GM19468 (cell line): ENCODE results near the gene UTP20.
"Not testable (repeated sequence)": the region's sequence is repeated elsewhere in the genome, so short reads cannot be mapped to it uniquely, and the experiment has no call there.

ENCODE experiments used
- ATAC-seq: cut with Tn5 transposase; IDR thresholded peaks from one replicate; pipeline ENCODE4 v1.9.1; 2021; ENCODE audit warnings: mild to moderate bottlenecking, moderate library complexity, moderate number of reproducible peaks; ENCODE audit not compliant: unreplicated experiment; ENCODE audit errors: extremely low read depth

The UTP20 gene

DNA sequence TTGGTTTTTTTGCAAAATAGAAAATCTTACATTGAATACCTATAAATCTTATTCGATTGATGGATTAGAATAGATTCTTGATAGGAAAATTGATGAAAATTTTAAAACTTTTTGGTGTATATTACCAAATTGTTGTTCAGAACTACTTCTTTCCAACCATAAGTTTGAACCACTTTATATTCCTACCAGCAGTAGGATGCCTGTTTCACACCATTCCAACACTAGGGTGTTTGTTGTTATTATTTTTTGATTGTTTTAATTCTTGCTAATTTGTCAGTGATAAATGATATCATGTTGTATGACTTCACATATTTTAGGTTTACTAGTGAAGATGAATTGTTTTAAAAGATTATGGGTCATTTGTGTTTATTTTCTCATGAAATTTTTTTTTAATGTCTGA is 43.4 kb downstream of the UTP20 start:
- ATAC-seq: no peak

DNA sequence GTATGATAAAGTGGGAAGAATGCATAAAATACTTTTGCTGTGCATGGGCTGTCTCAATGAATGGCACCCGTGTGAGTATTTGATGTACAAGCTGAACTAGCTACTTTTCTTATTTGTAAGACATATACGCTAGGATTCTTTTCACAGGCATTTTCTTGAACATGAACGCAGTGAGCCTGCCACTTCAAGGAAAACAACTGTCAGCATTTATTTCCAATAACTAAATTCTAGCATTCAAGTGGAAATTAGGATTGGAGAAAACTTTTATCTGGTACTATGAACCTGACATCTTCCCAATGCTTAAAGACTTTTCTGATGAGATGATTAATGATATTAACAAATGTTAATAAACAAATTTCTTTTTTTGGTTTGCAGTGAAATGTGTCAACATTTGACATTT is 45.7 kb downstream of the UTP20 start:
- ATAC-seq: no peak

DNA sequence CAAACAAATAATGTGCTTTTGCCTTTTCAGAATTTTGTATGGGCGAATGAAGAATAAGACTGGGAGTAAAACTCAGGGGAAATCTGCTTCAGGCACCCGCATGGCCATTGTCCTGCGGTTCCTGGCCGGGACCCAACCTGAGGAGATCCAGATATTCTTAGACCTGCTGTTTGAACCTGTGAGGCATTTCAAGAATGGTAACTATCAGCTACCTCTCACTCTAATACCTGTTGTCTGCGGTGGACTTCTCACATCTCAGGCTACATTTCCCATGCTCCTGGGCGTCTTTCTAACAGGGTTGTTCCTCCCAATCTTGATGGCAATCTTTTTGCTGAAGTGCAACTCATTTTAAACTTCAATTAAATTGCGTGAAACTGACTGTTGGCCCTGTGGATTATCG is 47.1 kb downstream of the UTP20 start:
- no peak for ATAC-seq

DNA sequence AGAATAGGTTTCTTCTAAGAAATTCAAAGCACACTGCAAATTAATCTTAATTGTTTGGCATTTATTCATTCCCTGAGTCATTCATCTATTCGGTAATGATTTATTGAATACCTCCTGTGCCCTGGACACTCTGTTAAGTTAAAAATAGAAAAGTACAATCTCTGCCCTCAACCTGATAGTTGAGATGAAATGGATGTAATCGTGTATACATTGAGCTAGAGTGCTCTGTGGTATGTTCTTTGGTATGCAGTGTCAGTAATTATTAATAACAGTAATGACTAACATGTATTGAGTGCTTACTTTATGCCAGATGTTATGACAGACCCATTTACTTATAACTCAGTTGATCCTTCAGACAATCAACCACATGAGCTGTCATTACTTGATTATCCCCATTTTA is 47.6 kb downstream of the UTP20 start:
- no peak for ATAC-seq

DNA sequence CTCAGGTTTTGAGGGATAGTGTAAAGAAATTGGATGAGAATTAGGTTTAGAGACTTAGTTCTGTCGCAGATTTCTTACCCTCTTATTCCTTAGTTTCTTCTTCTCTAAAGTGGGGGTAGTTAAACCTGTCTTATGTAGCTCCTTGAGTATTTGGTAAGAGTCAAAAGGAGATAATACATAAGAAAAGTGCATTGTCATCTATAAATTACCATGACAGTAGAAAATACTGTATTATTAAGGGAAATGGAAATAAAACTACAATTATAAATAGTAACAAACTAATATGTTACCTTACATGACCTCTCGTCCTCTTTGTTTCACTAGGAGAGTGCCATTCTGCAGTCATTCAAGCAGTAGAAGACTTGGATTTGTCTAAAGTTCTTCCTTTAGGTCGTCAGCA is 49.0 kb downstream of the UTP20 start:
- no peak for ATAC-seq

DNA sequence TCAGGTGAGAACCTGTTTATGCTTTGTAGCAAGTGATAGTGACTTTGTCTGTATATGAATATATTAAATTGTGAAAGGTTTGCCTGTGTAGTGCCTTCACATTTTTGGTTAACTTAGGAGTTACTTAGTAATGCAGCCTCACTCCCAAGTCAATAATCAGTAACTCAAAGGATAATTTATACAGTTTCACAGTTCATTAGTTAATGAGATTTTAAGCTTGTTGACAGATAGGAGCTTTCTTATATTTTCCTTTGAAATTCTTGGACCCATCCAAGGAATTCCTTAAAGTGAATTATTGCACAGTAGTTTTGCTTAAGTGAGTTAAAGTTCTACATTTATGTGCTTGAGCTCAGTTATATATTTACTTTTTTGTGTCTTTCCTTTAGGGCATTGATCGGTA is 50.7 kb downstream of the UTP20 start:
- ATAC-seq: no peak

DNA sequence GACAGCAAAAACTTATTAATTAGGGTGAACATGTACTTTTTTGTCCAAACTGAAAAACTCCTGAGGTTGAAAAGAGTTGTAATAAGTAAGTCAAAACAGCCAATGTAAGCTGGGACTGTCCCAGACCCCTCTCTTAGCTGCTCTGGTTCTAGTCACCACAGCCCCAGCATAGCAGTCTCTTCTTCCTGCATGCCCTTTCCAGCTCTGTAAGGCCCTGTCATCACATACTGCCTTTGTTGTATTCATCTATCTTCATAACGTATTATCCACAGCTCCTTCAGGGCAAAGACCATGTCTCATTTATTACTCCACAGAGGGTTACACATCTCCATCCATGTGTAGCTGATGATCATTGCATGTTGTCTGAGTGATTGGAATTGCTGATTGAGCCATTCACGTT is 56.5 kb downstream of the UTP20 start:
- no peak for ATAC-seq

DNA sequence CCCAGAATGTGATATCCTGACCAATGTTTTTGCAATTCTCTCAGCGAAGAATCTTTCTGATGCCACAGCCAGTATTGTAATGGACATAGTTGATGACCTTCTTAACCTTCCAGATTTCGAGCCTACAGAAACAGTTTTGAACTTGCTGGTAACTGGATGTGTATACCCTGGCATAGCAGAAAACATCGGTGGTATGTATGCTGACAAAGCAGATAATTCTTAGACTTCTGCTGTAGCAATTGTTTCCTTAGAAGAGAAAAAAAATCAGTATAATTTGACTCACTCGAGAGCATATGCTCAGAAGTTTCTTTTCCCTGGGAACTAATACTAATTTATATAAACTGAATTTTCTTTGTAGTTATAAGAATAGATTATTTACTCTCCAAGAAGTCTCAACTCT is 58.2 kb downstream of the UTP20 start:
- ATAC-seq: no peak

DNA sequence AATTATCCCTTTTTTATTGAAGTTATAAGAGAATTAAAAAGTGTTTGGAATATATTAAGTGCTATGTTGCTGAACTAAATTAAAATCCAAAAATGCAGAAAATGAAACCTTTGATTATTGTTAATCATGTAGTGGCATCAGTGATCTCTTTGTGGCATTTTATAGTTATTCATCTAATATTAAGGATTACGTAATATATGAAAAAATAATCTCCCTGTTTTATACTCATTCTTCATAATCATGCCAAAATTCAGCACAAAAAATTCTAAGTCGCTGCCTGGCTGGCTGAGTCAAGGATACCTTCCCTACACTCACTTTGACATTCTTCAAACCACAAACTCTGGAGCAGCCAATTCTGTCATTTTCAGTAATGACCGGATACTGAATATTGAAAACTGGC is 64.0 kb downstream of the UTP20 start:
- ATAC-seq: no peak

DNA sequence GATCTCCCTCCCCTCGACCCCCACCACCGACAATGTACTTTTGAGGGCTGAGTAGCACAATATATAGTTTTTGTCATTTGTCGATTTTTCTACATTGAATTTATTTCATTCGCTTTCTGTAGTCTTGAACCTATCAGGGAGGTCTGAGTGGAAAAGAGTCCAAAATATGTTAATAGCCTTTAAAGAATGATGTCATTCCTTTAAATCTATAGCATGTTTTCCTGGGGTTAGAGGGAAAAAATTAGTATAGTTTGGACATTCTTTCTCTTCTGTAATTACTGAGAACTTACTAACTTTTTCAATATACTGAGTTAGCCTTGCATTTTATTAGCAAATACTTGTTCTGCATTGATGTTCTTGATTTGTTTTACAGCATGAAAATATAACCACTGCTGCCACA is 71.8 kb downstream of the UTP20 start:
- no peak for ATAC-seq

DNA sequence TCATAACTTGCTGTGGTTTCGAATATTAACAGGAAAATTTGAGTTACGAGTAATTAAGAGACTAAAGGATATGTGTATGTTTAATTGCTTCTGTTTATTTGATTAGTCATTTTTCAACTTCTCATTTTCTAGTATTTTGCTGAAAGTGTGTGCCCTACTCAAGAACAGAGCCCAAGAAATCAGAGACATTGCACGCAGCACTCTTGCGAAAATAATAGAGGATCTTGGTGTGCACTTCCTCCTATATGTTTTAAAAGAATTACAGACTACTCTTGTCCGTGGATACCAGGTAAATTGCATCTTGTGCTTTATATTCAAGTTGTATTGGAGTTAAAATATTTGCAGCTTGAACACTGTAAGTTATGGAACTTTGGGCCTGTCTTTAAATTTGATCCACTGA is 76.9 kb downstream of the UTP20 start:
- no peak for ATAC-seq

DNA sequence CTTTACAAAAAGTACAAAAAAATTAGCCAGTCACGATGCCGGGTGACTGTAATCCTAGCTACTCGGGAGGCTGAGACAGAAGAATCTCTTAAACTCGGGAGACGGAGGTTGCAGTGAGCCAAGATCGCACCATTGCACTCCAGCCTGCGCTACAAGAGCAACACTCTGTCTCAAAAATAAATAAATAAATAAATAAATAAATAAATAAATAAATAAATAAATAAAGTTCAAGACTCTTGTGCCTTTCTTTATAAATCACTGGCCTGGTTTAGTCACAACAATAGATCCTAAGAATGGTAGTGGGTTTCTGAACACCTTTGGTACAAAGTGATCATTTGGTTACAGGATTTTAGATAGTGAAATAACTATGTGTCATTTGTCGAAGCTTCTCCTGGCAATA is 81.5 kb downstream of the UTP20 start:
- no peak for ATAC-seq

DNA sequence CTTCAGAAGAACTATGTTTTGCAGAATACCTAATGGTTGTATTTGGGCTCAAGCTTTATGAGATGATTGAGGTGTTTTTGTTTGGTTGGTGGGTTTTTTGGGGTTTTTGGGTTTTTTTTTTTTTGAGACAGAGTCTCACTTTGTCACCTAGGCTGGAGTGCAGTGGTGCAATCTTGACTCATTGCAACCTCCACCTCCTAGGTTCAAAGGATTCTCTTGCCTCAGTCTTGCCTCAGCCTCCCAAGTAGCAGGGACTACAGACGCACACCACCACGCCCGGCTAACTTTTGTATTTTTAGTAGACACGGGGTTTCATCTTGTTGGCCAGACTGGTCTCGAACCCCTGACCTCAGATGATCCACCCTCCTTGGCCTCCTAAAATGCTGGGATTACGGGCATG is 88.1 kb downstream of the UTP20 start:
- no peak for ATAC-seq

DNA sequence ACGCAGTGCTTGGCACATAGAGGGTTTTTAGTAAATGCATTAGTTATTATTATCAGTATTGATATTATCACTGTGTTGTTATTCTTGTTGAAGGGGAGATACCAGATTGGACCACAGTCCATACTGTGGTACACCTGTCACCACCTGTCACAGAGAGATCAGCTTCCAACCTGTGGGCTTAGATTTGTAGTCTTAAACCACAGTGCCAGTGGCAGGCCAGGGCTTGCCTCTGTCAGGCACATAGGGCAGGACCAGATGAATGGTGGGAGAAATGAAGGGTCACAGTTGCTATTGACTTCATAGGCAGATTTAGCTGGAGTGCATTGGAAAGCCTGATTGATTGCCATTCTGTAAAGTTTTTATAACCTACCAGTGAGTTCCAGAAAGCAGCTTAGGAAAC is 92.5 kb downstream of the UTP20 start:
- no peak for ATAC-seq

DNA sequence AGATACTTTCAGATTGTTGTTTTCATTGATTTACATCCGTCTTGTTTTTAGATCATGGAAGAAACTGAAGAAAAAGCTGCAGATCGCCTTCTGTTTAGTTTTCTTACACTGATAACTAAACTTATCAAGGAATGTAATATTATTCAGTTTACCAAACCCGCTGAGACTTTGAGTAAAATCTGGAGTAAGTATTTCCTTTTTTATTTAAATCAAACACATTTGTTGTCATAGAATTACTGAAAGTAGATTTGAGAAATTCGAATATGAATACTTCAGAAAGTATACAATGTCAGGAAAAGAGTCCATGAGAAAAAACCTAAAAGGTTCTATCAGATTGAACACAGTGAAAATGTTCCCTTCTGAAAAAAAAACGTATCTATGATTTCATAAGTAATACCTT is 95.7 kb downstream of the UTP20 start:
- ATAC-seq: no peak

DNA sequence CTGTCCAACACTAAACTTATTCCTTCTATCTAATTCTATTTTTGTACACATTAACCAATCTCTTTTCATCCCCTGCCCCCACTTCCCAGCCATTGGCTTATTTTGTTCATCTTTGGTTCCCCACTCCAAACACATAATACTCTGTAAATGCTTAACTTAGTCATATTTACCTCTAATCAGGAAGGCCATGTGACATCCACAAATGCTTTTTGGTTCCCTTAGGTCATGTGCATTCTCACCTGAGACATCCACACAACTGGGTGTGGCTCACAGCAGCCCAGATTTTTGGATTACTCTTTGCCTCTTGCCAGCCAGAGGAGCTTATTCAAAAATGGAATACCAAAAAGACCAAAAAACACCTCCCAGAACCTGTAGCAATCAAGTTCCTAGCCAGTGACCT is 99.2 kb downstream of the UTP20 start:
- ATAC-seq: no peak

DNA sequence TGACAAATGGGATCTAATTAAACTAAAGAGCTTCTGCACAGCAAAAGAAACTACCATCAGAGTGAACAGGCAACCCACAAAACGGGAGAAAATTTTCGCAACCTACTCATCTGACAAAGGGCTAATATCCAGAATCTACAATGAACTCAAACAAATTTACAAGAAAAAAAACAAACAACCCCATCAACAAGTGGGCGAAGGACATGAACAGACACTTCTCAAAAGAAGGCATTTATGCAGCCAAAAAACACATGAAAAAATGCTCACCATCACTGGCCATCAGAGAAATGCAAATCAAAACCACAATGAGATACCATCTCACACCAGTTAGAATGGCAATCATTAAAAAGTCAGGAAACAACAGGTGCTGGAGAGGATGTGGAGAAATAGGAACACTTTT is 111.3 kb downstream of the UTP20 start:
- not testable (repeated sequence) for ATAC-seq

DNA sequence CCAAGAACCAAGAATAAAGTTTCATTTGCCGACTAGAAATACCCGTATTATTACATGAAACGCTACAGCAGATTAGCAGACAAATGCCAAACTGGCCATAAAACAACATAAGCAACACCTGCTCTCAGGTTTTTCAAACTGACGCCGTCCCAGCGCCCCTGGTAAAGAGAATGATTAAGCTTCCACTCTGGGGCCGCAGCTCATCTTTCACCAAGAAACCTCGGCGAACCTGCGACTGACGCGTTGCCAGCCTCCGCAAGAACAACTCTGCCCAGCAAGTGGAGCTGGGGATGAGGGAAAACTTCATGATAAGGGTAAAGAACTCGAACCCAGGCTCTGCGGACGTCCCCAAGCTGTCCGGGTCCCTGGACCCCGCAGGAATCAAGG is 127.1 kb downstream of the UTP20 start:
- ATAC-seq: no peak

DNA sequence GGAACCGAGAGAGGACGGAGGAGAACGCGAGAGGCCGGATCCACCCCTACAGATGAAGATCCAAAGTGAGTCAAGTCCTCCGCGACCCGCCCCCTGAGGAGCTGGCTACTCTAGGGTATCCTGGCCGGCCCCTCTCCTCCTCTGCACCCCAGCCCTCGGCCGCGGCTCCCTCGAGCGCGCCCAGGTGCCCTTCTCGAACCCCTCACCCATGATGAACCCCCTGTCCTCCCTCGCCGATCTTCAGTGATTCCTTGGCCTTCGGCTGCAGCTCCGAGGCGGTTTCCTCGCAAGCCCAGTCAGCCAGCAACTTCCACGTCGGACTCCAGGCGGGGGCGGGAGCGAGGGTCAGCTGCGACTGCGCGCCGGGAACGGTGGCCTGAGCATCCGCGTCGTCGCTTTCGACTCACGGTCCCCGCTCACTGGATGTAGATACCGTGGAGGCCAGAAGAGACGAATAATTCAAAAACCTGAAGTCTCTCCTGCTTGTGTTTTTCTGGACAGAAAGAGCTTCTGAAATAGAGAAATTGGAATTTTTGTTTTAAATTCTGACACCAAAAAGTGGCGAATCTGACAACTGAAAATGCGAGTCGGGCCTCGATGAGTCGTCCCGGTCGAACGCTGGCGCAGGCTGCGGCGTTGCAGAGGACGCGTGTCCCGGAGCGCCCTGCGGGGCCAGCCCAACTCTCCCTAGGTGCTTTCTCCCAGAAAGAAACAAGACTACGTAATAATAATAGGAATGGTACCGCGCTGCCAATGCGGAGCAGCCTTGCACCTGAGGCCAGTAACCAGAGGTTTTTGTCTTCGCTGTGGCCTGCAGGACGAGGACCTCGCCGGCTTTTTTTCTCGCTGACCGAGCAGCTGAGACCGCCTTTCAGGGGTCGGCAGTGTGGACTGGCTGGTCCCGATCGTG is 127.8 kb downstream of the UTP20 start, which contains the start of gene ARL1:
ARL1 (minus strand) TSS at position 337 of the 910 bp plus-strand sequence; CDS start at position 210, 127 bp downstream.
- peak; percentile 57 for ATAC-seq

DNA sequence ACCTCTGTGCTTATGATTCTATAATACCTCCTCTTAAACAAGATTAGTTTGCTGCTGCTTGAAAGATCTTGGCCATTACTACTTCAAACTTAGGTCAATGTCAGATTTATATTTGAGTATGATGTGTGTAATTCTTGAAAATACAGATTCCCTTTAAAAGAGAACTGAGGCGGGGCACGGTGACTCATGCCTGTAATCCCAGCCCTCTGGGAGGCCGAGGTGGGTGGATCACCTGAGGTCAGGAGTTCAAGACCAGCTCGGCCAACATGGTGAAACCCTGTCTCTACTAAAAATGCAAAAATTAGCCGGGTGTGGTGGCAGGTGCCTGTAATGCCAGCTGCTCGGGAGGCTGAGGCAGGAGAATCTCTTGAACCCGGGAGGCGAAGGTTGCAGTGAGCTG is 130.3 kb downstream of the UTP20 start:
- ATAC-seq: not testable (repeated sequence)

DNA sequence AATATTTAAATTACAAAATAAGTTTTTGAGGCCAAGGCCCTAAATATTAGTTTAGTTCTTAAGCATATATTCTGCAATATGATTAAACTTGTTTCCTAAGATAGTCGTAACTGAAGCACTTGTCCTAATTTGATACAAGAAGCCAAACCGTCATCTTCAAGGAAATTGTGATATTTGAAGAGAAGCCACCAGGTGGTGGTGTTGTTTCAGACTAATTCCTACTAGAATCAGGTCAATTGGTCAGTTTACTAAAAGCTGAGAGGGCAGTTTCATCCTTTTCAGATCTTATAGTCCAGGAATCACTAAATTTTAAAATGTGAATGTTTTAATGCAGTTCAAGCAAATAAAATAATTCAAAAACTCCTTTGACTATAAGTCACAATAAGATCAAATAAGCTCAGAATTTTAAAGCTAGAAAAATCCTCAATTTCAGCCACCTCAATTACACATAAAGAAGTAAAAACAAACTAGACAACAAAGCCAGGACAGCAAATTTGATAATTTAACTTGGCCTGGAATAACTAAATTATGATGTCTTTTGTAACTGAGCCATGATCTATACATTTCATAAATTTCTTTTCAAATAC is 134.7 kb downstream of the UTP20 start:
- ATAC-seq: no peak

DNA sequence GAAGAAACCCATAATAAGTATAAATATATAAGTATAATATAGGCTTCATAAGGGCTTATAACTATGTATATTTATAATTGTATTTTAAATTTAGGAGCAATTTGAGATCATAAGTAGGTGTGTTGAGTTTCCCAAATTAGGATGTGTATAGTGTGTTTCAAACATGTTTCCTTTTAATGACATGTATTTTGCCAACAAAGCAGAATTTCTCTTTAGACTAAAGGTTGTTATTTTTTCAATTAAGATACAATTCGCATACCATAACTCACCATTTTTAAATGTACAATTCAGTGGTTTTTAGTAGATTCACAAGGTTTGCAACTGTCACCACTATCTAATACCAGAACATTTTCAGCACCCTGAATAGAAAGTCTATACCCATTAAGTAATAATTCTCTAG is 135.3 kb downstream of the UTP20 start:
- no peak for ATAC-seq
